ENCODE data around the gene CLDN9.

Gene CLDN9

GRCh38 chr16:3020604-3021448, 8.1 kb downstream of the CLDN9 start:
- DNase-seq: peak in 1 of 2 experiments; percentile 60

- peak; percentile 69 to 71 for DNase-seq
These were observed 8.9 kb downstream of the CLDN9 start for GRCh38 chr16:3021449-3022207.

- no peak for DNase-seq
These were observed 9.5 kb downstream of the CLDN9 start for GRCh38 chr16:3022208-3022683.

GRCh38 chr16:3022684-3023414, 10.1 kb downstream of the CLDN9 start:
- DNase-seq: no peak

- no peak for DNase-seq
These were observed 10.6 kb downstream of the CLDN9 start for GRCh38 chr16:3023415-3023668.

GRCh38 chr16:3023669-3024478, 11.2 kb downstream of the CLDN9 start, which contains the start of the genes HCFC1R1 and THOC6:
Gene HCFC1R1, minus strand, starts transcription at chr16:3023942. Its CDS starts 1 bp downstream, at chr16:3023941.
Gene THOC6, plus strand, starts transcription at chr16:3024035. Its CDS starts 292 bp downstream, at chr16:3024327.
- peak; percentile 95 to 98 for DNase-seq

GRCh38 chr16:3025032-3026002, 12.6 kb downstream of the CLDN9 start:
- no peak for DNase-seq

GRCh38 chr16:3026003-3026378, 13.3 kb downstream of the CLDN9 start:
- no peak for DNase-seq

- DNase-seq: no peak
These were observed 14.1 kb downstream of the CLDN9 start for GRCh38 chr16:3026609-3027488.

- DNase-seq: no peak
These were observed 14.7 kb downstream of the CLDN9 start for GRCh38 chr16:3027489-3027795.

- peak; percentile 90 to 96 for DNase-seq
These were observed 15.4 kb downstream of the CLDN9 start for GRCh38 chr16:3027983-3028715.

GRCh38 chr16:3028716-3029319, 16.1 kb downstream of the CLDN9 start:
- no peak for DNase-seq

GRCh38 chr16:3029491-3030221, 16.9 kb downstream of the CLDN9 start:
- DNase-seq: peak in 1 of 2 experiments; percentile 42

- DNase-seq: no peak
These were observed 17.8 kb downstream of the CLDN9 start for GRCh38 chr16:3030222-3031212.

GRCh38 chr16:3032624-3033023, 19.9 kb downstream of the CLDN9 start:
- DNase-seq: no peak

- DNase-seq: no peak
These were observed 22.7 kb downstream of the CLDN9 start for GRCh38 chr16:3035289-3035971.

Measured in NCI-H1930 (cell line).